Measurements from ENCODE around the gene RNF19B. TPM values are rescaled to one million over a fixed set of nuclear protein-coding genes. Genes with fewer than 3 reads are reported as not detected.

RNF19B gene
- total RNA-seq, 1 donor from 2014 or later, result 18.8 TPM

GRCh38 chr1:32989160-32990050, 24.8 kb upstream of the RNF19B start:
- Mint-ChIP-seq H3K27ac (ENCODE audit: unreplicated experiment) (no peak overlapping the region), H3K9me3 (ENCODE audit: unreplicated experiment) (no peaks in the 10 kb centered on the region), H3K4me1 (ENCODE audit: unreplicated experiment) (peaks cover 9% of the 10 kb centered on the region), H3K27me3 (ENCODE audit: unreplicated experiment) (peaks cover 4% of the 10 kb centered on the region), H3K36me3 (ENCODE audit: low read depth, unreplicated experiment) (no peaks in the 10 kb centered on the region), H3K4me3 (ENCODE audit: unreplicated experiment) (no peak overlapping the region)
- TF ChIP-seq, protein P1, sequence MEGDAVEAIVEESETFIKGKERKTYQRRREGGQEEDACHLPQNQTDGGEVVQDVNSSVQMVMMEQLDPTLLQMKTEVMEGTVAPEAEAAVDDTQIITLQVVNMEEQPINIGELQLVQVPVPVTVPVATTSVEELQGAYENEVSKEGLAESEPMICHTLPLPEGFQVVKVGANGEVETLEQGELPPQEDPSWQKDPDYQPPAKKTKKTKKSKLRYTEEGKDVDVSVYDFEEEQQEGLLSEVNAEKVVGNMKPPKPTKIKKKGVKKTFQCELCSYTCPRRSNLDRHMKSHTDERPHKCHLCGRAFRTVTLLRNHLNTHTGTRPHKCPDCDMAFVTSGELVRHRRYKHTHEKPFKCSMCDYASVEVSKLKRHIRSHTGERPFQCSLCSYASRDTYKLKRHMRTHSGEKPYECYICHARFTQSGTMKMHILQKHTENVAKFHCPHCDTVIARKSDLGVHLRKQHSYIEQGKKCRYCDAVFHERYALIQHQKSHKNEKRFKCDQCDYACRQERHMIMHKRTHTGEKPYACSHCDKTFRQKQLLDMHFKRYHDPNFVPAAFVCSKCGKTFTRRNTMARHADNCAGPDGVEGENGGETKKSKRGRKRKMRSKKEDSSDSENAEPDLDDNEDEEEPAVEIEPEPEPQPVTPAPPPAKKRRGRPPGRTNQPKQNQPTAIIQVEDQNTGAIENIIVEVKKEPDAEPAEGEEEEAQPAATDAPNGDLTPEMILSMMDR (IDR thresholded peaks at IDR 0.05; ENCODE audit: unreplicated experiment), result no peak
- DNase-seq (ENCODE audit: low spot score), result no peak

DNA sequence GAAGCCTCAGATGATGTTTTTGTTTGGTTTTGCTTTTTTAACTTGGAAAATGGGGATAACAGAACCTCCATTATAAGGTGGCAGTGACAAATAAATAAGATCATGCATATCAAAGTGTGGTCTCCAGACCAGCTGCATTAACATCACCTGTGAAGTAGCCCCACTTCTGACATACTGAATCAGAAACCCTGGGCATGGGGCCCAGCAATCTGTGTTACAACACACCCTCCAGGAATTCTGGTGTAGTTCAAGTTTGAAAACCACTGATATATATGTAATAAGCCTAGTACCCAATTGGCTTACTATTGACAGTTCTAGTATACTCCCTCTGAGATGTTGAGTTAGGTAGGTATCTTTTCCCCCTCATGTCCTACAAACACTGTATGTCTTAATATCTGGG, 24.1 kb upstream of the RNF19B start:
- H3K27ac Mint-ChIP-seq (ENCODE audit: unreplicated experiment), result no peak overlapping the region
- TF ChIP-seq, protein P1 (IDR thresholded peaks at IDR 0.05; ENCODE audit: unreplicated experiment), result no peak
- peaks cover 9% of the 10 kb centered on the region for H3K4me1 Mint-ChIP-seq (ENCODE audit: unreplicated experiment)
- no peaks in the 10 kb centered on the region for H3K9me3 Mint-ChIP-seq (ENCODE audit: unreplicated experiment)
- H3K36me3 Mint-ChIP-seq (ENCODE audit: low read depth, unreplicated experiment), result no peaks in the 10 kb centered on the region
- DNase-seq (ENCODE audit: low spot score), result no peak
- H3K27me3 Mint-ChIP-seq (ENCODE audit: unreplicated experiment), result peaks cover 4% of the 10 kb centered on the region
- no peak overlapping the region for H3K4me3 Mint-ChIP-seq (ENCODE audit: unreplicated experiment)

DNA sequence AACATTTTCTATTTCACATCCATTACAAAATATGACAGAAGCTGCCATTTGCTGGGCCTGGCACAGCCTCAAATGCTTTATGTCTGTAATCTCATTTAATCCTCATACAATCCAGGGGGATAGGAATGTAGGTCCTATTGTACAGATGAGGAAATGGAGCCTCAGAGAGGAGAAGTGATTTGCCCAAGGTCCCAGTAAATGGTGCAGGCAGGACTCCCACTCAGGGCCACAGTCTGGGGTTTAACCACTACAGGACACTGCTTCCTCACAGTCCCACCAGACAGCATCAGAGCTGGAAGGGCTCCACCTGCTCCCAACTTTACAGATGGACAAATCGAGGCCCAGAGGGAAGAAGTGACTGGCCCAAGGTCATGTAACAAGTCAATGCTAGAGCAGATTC, 20.6 kb upstream of the RNF19B start:
- no peaks in the 10 kb centered on the region for H3K36me3 Mint-ChIP-seq (ENCODE audit: low read depth, unreplicated experiment)
- no peak for DNase-seq (ENCODE audit: low spot score)
- peaks cover 7% of the 10 kb centered on the region for H3K27me3 Mint-ChIP-seq (ENCODE audit: unreplicated experiment)
- peaks cover 20% of the 10 kb centered on the region for H3K4me1 Mint-ChIP-seq (ENCODE audit: unreplicated experiment)
- TF ChIP-seq, protein P1 (IDR thresholded peaks at IDR 0.05; ENCODE audit: unreplicated experiment), result no peak
- H3K27ac Mint-ChIP-seq (ENCODE audit: unreplicated experiment), result no peak overlapping the region
- H3K4me3 Mint-ChIP-seq (ENCODE audit: unreplicated experiment), result no peak overlapping the region
- no peaks in the 10 kb centered on the region for H3K9me3 Mint-ChIP-seq (ENCODE audit: unreplicated experiment)

DNA sequence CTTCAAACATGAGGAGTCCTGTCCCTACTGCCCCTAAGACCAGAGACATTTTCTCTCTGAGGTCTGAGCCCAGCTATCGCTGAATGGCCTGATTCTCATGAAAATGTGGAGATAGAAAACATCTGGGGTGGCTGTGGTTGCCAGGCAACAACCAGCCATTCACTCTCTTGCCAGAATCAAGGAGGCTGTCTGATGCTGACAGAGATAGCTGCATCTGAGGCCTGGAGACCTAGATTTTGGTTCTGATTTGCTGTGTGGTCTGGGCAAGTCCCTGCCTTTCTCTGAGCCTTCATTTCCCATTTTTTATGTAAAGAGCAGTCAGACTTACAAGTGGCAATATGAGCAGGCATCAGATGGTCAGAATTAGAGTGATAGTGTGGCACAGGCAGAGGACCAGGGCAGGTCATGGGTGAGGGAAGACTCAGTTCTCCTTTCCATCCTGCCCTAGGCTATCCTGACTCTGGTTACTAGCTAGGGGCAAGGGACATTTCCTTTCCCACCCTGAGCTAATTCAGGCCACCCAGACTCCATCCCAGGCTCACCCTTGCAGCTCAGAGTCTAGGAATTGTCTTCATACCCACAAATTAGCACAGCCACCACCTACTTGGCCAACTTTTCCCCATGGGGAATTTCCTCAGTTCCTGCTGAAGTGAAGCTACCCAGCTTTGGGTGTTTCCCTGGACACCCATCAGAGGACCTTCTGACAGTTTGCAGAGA, 20.0 kb upstream of the RNF19B start:
- H3K4me3 Mint-ChIP-seq (ENCODE audit: unreplicated experiment), result no peak overlapping the region
- no peak overlapping the region for H3K27ac Mint-ChIP-seq (ENCODE audit: unreplicated experiment)
- H3K4me1 Mint-ChIP-seq (ENCODE audit: unreplicated experiment), result peaks cover 20% of the 10 kb centered on the region
- H3K36me3 Mint-ChIP-seq (ENCODE audit: low read depth, unreplicated experiment), result no peaks in the 10 kb centered on the region
- H3K27me3 Mint-ChIP-seq (ENCODE audit: unreplicated experiment), result peaks cover 7% of the 10 kb centered on the region
- no peak for DNase-seq (ENCODE audit: low spot score)
- no peaks in the 10 kb centered on the region for H3K9me3 Mint-ChIP-seq (ENCODE audit: unreplicated experiment)
- TF ChIP-seq, protein P1 (IDR thresholded peaks at IDR 0.05; ENCODE audit: unreplicated experiment), result no peak

- TF ChIP-seq, protein P1 (IDR thresholded peaks at IDR 0.05; ENCODE audit: unreplicated experiment), result no peak
- Mint-ChIP-seq H3K27me3 (ENCODE audit: unreplicated experiment) (peaks cover 9% of the 10 kb centered on the region), H3K36me3 (ENCODE audit: low read depth, unreplicated experiment) (no peaks in the 10 kb centered on the region), H3K4me3 (ENCODE audit: unreplicated experiment) (no peak overlapping the region), H3K27ac (ENCODE audit: unreplicated experiment) (no peak overlapping the region), H3K9me3 (ENCODE audit: unreplicated experiment) (no peaks in the 10 kb centered on the region), H3K4me1 (ENCODE audit: unreplicated experiment) (peaks cover 20% of the 10 kb centered on the region)
- no peak for DNase-seq (ENCODE audit: low spot score)
Measured at GRCh38 chr1:32984090-32984454, 19.5 kb upstream of the RNF19B start.

All from endothelial cell (in vitro differentiated cells).